NCI-H226 (cell line): ENCODE results near the gene NIP7.

Experiments
- DNase-seq: peaks from one replicate; pipeline ENCODE4 v3.0.0-alpha.2; 2015

Gene NIP7

GRCh38 chr16:69319381-69319780 lies 20.2 kb upstream of the NIP7 start:
- no peak for DNase-seq

GRCh38 chr16:69319826-69320739 lies 19.5 kb upstream of the NIP7 start:
- DNase-seq: no peak

- no peak for DNase-seq
Observed at GRCh38 chr16:69320740-69321073, 18.9 kb upstream of the NIP7 start.

GRCh38 chr16:69321080-69321479 lies 18.5 kb upstream of the NIP7 start:
- DNase-seq: no peak

DNA sequence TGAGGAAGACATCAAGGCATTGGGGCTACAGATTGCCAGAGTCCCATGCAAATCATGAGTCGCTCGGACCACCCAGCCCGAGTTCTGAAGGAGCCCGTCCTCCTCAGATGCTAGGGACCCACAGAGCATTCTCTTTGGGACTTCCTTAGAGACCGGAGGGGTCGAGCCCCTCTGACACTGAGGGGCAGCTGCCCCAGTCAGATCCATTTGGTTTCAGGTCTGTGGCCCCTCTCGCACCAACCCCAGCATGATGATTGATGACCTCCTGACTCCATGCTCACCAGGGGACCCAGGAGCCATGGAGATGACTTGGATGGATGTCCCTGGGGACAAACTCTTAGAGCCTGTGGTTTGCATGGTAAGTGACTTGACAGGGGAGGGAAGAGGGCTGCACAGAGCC lies 17.2 kb upstream of the NIP7 start:
- no peak for DNase-seq

- no peak for DNase-seq
Observed at GRCh38 chr16:69323415-69323814, 16.2 kb upstream of the NIP7 start.

GRCh38 chr16:69324013-69324531 lies 15.5 kb upstream of the NIP7 start:
- DNase-seq: no peak

- no peak for DNase-seq
Observed at GRCh38 chr16:69324585-69325253, 14.9 kb upstream of the NIP7 start.

- no peak for DNase-seq
Observed at GRCh38 chr16:69325784-69326171, 13.8 kb upstream of the NIP7 start.

GRCh38 chr16:69326172-69326873 lies 13.2 kb upstream of the NIP7 start:
- no peak for DNase-seq

- DNase-seq: no peak
Observed at GRCh38 chr16:69327585-69328310, 11.8 kb upstream of the NIP7 start.

GRCh38 chr16:69328854-69329316 lies 10.7 kb upstream of the NIP7 start:
- no peak for DNase-seq

DNA sequence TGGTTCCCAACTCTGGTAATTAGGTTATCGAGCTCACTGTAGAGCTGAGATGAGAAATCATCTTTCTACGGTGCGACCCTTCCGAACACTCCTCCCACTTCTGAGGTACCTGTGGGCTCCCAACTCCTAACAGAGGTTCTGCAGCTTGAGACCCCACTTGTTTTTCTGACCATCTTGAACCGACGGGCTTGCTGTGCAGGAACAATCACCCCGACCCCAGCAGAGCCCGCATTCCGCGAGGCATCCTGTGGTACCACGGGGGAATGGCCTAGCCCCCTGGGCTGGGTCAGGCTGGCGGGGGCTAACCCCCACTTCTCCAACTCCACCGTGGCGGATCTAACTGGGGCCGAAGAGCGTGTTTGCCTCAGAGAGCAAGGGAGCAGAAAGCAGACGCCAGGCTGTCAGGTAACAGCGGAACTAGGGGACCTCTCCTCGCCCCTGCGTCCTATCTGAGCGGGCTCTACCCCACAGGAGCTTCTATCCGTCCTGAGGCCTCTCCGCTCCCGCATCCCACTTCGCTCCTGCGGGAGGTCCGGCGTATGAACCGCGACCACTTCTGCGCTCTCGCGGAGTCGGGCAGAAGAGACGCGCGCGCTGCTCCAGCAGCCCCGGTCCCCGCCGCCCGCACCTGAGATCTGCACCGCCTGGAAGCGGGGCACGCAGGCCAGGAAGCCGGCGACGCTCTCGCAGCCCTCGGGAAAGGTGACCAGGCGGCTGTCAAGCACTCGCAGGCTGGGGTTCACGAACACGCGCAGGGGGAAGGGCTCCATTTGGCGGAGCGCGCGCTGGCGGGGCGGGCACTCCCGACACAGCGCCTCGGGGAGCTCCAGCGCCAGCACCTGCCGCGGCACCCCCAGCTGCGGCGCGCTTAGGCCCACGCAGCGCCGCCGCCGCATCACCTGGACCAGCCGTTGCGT lies 9.9 kb upstream of the NIP7 start:
- no peak for DNase-seq

- peak; percentile 95 for DNase-seq
Observed at GRCh38 chr16:69330286-69331109, 9.1 kb upstream of the NIP7 start, which contains the start of gene PDF. PDF (minus strand) TSS chr16:69330588; CDS start chr16:69330570, 18 bp downstream.

DNA sequence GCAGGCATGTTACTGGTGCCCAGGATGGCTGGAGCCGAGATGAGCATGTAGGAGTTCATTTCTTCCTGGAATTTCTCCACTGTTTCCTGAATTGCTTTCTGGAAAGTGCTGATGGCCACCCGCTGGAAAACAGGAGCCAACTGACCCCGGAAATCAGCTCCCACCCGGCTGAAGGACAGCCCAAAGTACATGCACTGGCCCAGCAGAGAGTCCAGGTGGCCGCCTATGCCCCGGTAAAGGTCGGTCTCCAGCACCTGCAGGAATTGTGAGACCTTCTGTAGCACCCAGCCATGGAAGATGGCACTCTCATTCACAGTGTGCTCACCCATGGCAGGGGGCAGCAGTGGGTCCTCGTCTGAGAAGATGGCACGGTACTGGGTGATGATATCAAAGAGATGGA lies 4.9 kb upstream of the NIP7 start:
- DNase-seq: no peak

- DNase-seq: no peak
Observed at GRCh38 chr16:69338557-69339288, 849 bp upstream of the NIP7 start.

DNA sequence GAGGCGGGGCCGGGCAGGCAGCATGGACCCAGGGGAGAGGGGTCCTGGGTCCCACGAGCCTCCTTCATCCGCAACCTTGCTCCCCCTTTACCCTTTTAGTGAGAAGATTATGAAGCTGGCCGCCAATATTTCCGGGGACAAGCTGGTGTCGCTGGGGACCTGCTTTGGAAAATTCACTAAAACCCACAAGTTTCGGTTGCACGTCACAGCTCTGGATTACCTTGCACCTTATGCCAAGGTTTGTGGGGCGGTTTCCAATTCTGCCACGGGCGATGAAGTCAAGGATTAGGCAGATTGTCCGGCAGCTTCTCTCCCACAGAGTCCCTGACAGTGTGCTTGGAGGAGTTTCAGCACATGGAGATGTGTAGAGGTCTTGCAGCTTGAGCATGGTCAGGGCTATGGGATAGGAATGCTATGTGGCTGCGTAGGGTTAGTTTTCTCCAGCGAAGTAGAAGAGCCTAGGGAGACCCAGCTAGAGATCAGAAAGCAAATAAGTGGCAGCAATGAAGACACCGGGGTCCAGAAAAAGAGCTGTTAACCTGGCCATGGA lies 598 bp downstream of the NIP7 start:
- no peak for DNase-seq

DNA sequence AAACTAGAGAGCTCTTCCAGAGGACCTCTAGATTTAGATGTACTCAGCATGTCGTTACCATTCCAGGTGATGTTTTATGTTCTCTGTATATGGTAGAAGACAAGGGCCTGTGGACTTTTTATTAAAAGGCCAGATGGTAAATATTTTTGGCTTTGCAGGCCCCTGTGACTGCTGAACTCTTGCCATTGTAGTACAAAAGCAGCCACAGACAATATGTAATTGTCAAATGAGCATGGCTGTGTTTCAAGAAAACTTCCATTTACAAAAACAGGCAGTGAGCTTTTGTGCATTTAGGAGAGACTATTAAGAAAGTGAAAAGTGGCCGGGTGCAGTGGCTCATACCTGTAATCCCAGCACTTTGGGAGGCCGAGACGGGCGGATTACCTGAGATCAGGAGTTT lies 4.6 kb downstream of the NIP7 start:
- no peak for DNase-seq

DNA sequence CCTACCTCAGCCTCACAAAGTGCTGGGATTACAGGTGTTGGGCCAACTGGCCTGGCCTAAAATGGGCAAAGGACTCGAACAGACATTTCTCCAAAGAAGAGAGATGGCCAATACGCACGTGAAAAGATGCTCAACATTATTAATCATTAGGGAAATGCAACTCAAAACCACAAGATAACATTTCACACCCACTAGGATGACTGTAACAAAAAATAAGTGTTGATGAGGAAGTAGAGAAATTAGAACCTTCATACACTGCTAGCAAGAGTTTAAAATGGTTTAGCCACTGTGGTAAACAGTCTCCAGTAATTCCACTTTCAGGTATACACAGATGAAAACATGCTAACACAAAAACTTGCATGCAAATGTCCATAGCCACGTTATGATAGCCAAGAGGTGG lies 6.4 kb downstream of the NIP7 start:
- DNase-seq: no peak

- no peak for DNase-seq
Observed at GRCh38 chr16:69346683-69347082, 7.1 kb downstream of the NIP7 start.
